Kidney epithelial cell (primary cell): ENCODE data around the gene YEATS2. TPM values are rescaled to one million over a fixed set of nuclear protein-coding genes. Genes with fewer than 3 reads are reported as not detected.
A peak's percentile ranks its signal among the peaks of the same experiment; 100 is the strongest.

Experiments
- DNase-seq: peaks from one replicate; pipeline ENCODE4 v3.0.0-alpha.2; 2010; ENCODE audit warnings: low read depth
- H3K27me3 ChIP-seq: 2 replicates; pipeline ENCODE4 v1.6.0; 2011; ENCODE audit warnings: low read length; ENCODE audit not compliant: control insufficient read depth, insufficient read depth
- H3K36me3 ChIP-seq: 2 replicates; pipeline ENCODE4 v1.5.1; 2011; ENCODE audit warnings: low read length; ENCODE audit not compliant: control insufficient read depth, insufficient read depth
- H3K4me3 ChIP-seq: 2 replicates; pipeline ENCODE4 v1.5.1; 2011; ENCODE audit warnings: low read depth, mild to moderate bottlenecking, control low read depth, low read length
- total RNA-seq: library from RNA; depleted of rRNA; stranded (reverse); fragments of >200 nt; gene quantifications from 2 replicates; pipeline ENCODE4 v1.2.3, GENCODE V29; 2015
- TF ChIP-seq, protein P1 (sequence below): IDR thresholded peaks from 2 replicates; pipeline ENCODE4 v1.5.1; 2011; ENCODE audit warnings: mild to moderate bottlenecking, moderate library complexity, low read length, control low read depth, inconsistent platforms; ENCODE audit not compliant: insufficient read depth, poor library complexity, severe bottlenecking

The YEATS2 gene
- total RNA-seq = 30.2 and 32.1 TPM in 2 replicates

DNA sequence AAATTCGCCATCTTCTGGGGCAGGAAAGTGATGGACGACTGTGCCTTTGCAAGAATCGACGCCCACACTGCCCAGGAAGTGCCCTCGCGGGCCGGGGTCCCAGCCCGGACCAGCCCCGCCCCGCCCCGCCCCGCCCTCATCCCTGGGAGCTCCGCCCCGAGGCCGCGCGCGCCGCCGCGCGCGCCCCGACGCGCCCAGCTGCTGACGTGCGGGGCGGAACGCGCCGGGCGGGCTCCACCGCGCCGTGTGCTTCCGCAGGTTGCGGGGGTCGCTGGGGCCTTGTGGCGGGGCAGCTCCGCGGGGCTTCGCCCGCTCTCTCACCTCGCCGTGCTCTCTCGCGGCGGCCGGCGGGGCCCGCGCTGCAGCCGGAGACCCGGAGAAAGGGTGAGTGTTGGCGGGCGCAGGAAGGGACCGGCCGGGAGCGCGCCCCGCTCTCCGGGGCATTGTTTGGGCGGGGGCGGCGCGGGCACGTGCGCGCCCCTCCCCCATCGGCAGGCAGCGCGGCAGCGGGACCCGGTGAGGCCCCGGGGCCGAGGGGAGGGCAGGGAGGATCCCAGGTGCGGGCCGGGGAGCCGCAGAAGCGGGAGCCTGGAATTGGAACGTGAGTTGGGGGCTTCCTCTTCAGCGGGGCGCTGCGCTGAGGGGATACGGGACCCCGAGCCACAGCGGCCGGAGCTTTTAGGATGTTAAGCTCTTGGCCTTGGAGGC lies at the start of gene YEATS2:
Gene YEATS2 (plus strand): TSS at position 188 of the 708 bp plus-strand sequence. CDS start 17,366 bp downstream, outside the sequence.
- Histone ChIP-seq H3K4me3 (peak within 1 kb of the TSS; percentile 82), H3K27me3 (no peaks in the 10 kb centered on the region), H3K36me3 (no peaks in the 10 kb centered on the region)
- DNase-seq = no peak
- TF ChIP-seq, protein P1, sequence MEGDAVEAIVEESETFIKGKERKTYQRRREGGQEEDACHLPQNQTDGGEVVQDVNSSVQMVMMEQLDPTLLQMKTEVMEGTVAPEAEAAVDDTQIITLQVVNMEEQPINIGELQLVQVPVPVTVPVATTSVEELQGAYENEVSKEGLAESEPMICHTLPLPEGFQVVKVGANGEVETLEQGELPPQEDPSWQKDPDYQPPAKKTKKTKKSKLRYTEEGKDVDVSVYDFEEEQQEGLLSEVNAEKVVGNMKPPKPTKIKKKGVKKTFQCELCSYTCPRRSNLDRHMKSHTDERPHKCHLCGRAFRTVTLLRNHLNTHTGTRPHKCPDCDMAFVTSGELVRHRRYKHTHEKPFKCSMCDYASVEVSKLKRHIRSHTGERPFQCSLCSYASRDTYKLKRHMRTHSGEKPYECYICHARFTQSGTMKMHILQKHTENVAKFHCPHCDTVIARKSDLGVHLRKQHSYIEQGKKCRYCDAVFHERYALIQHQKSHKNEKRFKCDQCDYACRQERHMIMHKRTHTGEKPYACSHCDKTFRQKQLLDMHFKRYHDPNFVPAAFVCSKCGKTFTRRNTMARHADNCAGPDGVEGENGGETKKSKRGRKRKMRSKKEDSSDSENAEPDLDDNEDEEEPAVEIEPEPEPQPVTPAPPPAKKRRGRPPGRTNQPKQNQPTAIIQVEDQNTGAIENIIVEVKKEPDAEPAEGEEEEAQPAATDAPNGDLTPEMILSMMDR = no peak

DNA sequence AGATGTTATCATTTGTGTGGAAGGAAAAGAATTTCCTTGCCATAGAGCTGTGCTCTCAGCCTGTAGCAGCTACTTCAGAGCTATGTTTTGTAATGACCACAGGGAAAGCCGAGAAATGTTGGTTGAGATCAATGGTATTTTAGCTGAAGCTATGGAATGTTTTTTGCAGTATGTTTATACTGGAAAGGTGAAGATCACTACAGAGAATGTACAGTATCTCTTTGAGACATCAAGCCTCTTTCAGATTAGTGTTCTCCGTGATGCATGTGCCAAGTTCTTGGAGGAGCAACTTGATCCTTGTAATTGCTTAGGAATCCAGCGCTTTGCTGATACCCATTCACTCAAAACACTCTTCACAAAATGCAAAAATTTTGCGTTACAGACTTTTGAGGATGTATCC lies 47.0 kb upstream of the YEATS2 start:
- Histone ChIP-seq H3K27me3 (no peaks in the 10 kb centered on the region), H3K36me3 (no peaks in the 10 kb centered on the region), H3K4me3 (no peak overlapping the region)
- TF ChIP-seq, protein P1 = no peak
- DNase-seq = no peak

DNA sequence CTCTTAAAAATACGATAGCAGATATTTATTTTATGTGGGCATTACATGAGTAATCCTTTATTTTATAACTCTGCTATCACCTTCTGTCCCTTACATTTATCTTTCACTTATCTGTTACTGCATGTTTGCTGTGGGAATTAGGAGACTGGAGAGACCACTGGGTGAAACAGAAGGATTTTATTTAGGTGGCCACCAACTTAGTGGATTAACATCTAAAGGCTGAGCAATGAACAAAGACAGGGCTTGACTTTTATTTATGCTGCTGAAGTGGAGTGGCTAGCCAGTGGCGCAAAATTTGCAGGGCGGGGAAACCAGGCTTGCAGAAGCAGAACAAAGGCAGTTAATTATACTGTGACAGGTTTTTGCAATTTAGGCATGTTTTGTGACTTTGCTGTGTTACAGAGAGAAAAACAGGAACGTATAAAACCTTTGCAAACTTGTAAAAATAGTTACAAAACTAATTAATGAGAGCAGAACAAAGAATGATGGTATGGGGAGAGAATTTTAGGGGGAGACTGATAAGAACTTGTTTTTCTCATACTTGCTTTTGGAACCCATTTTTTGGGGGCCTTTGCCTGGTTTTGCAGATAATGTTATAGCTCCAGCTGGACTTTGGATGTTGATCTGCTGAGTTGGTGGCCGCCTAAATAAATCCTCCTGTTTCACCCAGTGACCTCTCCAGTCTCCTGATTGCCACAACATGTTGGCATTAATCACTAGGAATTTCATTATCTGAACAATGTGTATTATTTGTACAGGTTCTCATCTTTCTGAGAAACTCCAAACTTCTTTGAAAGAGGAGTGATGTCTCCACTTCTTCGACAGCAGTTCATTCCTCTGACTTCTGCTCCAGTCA lies 44.2 kb upstream of the YEATS2 start:
- Histone ChIP-seq H3K27me3 (no peaks in the 10 kb centered on the region), H3K4me3 (no peak overlapping the region), H3K36me3 (no peaks in the 10 kb centered on the region)
- DNase-seq = no peak
- TF ChIP-seq, protein P1 = no peak

DNA sequence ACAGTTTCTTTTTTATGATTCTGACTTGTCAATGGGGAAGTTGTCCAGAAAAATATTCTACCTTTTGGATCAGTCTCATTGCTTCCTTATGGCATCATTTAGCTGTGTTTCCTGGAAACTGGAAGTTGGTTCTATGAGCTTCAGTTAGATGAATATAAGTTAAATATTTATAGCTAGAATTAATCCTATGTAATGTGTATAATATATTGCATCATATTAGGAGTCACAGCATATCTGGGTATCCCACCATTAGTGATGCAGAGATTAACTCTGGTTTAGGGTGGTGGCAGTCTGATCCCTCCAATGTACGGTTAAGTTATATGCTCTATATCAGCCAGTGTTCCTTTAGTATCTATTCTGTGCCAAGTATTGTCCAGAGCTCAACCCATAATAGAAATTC lies 42.9 kb upstream of the YEATS2 start:
- Histone ChIP-seq H3K36me3 (no peaks in the 10 kb centered on the region), H3K4me3 (no peak overlapping the region), H3K27me3 (no peaks in the 10 kb centered on the region)
- no peak for DNase-seq
- TF ChIP-seq, protein P1 = no peak

DNA sequence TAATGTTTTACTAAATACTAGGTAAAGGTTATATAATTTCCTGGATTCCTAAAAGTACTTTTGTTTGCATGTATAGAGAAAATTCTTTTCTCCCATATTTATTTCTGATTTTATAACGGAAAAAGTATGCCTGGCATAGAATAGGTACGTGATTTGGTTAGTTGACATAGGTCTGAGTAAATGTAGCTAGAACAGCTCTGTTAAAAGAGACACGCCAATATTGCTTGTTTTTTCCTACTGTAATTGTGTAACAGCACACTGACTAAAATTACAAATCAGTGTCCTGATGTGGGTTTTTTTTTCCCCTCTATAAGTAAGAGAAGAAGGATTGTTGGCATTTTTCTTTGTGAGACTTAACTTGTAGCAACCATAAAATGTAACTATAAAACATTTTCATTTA lies 35.5 kb upstream of the YEATS2 start:
- TF ChIP-seq, protein P1 = no peak

More for the DNA sequence above, 35.5 kb upstream of the YEATS2 start:
- no peaks in the 10 kb centered on the region for H3K27me3 ChIP-seq
- H3K36me3 ChIP-seq = no peaks in the 10 kb centered on the region
- no peak for DNase-seq
- no peak overlapping the region for H3K4me3 ChIP-seq
